GM12892 (cell line): ENCODE results near the gene SYNGR3.

Experiments
- POLR2A ChIP-seq: IDR thresholded peaks from 2 replicates; pipeline ENCODE4 v1.6.1; 2011; ENCODE audit warnings: low read depth, low read length, control low read depth
- POLR2AphosphoS5 ChIP-seq: IDR thresholded peaks from 2 replicates; pipeline ENCODE4 v1.6.1; 2011; ENCODE audit warnings: low read depth, low read length, control low read depth

GRCh38 chr16:2009164-2009711, 19.5 kb downstream of the SYNGR3 start:
- TF ChIP-seq POLR2AphosphoS5 (no peak; the same call in 1 of the 2 replicates), POLR2A (no peak)
